OCI-LY7 (cell line): ENCODE results near the gene ATP2A2. TPM values are rescaled to one million over a fixed set of nuclear protein-coding genes. Genes with fewer than 3 reads are reported as not detected.

Experiments used
- BruUV-seq: library from RNA; stranded (reverse); fragments of 400-500 nt; replicated peaks from 2 replicates; lab custom pipeline; 2021; lab: Mats Ljungman, UMichigan
- CTCF ChIA-PET: fragments of 300-600 bp; sonication (Branson Sonifier 250); formaldehyde crosslinking; loops from one replicate; lab custom pipeline; 2022; ENCODE audit warnings: antibody characterized with exemption; ENCODE audit not compliant: unreplicated experiment; lab: Charles Lee
- POLR2A ChIA-PET: fragments of 300-600 bp; sonication (Branson Sonifier 250); formaldehyde crosslinking; loops from one replicate; lab custom pipeline; 2022; ENCODE audit warnings: antibody characterized with exemption; lab: Charles Lee
- DNase-seq: peaks from one replicate; pipeline ENCODE4 v3.0.0-alpha.2; 2015; ENCODE audit warnings: low spot score
- H2AFZ ChIP-seq: fragments of 200-600 bp; sonication (generic), shearing (Covaris generic); 2 replicates; pipeline ENCODE4 v1.6.1; 2014; ENCODE audit warnings: mild to moderate bottlenecking, antibody characterized with exemption, low read length, moderate library complexity
- H3K27ac ChIP-seq: fragments of 200-600 bp; sonication (generic); 2 replicates; pipeline ENCODE4 v1.5.1; 2014; ENCODE audit warnings: mixed run types, low read depth, mild to moderate bottlenecking, moderate library complexity, low read length, inconsistent platforms; ENCODE audit not compliant: poor library complexity, severe bottlenecking
- H3K36me3 ChIP-seq: fragments of 200-600 bp; sonication (generic); 2 replicates; pipeline ENCODE4 v1.6.1; 2014; ENCODE audit warnings: mild to moderate bottlenecking, antibody characterized with exemption, low read length, moderate library complexity, mixed read lengths; ENCODE audit not compliant: insufficient read depth
- H3K4me1 ChIP-seq: fragments of 200-600 bp; sonication (generic); 2 replicates; pipeline ENCODE4 v1.5.1; 2014; ENCODE audit warnings: mild to moderate bottlenecking, low read length; ENCODE audit not compliant: insufficient read depth, poor library complexity, severe bottlenecking
- H3K4me2 ChIP-seq: fragments of 200-600 bp; sonication (generic); 2 replicates; pipeline ENCODE4 v1.6.1; 2014; ENCODE audit warnings: mild to moderate bottlenecking, low read length
- H3K4me3 ChIP-seq: fragments of 200-600 bp; sonication (generic); 2 replicates; pipeline ENCODE4 v1.5.1; 2014; ENCODE audit warnings: mild to moderate bottlenecking, low read depth, low read length; ENCODE audit not compliant: poor library complexity, severe bottlenecking
- H3K79me2 ChIP-seq: fragments of 200-600 bp; sonication (generic); 2 replicates; pipeline ENCODE4 v1.6.1; 2016; ENCODE audit warnings: low read depth, mild to moderate bottlenecking, low read length, moderate library complexity, mixed read lengths; ENCODE audit not compliant: insufficient read depth
- H3K9me2 ChIP-seq: fragments of 200-600 bp; sonication (generic); 2 replicates; pipeline ENCODE4 v1.6.1; 2016; ENCODE audit warnings: mild to moderate bottlenecking, low read length, mixed read lengths; ENCODE audit not compliant: insufficient read depth
- H3K9me3 ChIP-seq: fragments of 200-600 bp; sonication (generic); 2 replicates; pipeline ENCODE4 v1.6.1; 2014; ENCODE audit warnings: mild to moderate bottlenecking, mixed run types, low read length, mixed read lengths
- H4K20me1 ChIP-seq: fragments of 200-600 bp; sonication (generic); 2 replicates; pipeline ENCODE4 v1.6.1; 2014; ENCODE audit warnings: mild to moderate bottlenecking, antibody characterized with exemption, low read length, moderate library complexity, mixed read lengths; ENCODE audit not compliant: insufficient read depth
- EZH2phosphoT487 ChIP-seq: fragments of 200-600 bp; sonication (generic); IDR thresholded peaks from 2 replicates; pipeline ENCODE4 v1.6.1; 2018; ENCODE audit warnings: low read depth, borderline replicate concordance, mild to moderate bottlenecking, mixed run types, antibody characterized with exemption, low read length, moderate library complexity, mixed read lengths
- intact Hi-C: fragments of 100-400 bp; cut with micrococcal nuclease; formaldehyde crosslinking; loops from one replicate; pipeline ENCODE4 v1.10.0; 2022; ENCODE audit not compliant: unreplicated experiment
- total RNA-seq, 2 experiments: library from RNA; depleted of rRNA in 1 of 2; stranded (reverse); fragments of >200 nt in 1 of 2; shearing (Covaris generic) in 1 of 2; gene quantifications; 2 replicates each; pipeline ENCODE4 v1.2.3, GENCODE V29; 2014 to 2022
- TF ChIP-seq, protein P1 (sequence below): fragments of 200-600 bp; sonication (generic); conservative IDR thresholded peaks from 2 replicates; pipeline ENCODE4 v1.5.1; 2014; ENCODE audit warnings: mild to moderate bottlenecking, antibody characterized with exemption, low read length, moderate library complexity, mixed read lengths

Gene ATP2A2
- total RNA-seq, 2 experiments from 2014 or later = 93.5 to 178 TPM

DNA sequence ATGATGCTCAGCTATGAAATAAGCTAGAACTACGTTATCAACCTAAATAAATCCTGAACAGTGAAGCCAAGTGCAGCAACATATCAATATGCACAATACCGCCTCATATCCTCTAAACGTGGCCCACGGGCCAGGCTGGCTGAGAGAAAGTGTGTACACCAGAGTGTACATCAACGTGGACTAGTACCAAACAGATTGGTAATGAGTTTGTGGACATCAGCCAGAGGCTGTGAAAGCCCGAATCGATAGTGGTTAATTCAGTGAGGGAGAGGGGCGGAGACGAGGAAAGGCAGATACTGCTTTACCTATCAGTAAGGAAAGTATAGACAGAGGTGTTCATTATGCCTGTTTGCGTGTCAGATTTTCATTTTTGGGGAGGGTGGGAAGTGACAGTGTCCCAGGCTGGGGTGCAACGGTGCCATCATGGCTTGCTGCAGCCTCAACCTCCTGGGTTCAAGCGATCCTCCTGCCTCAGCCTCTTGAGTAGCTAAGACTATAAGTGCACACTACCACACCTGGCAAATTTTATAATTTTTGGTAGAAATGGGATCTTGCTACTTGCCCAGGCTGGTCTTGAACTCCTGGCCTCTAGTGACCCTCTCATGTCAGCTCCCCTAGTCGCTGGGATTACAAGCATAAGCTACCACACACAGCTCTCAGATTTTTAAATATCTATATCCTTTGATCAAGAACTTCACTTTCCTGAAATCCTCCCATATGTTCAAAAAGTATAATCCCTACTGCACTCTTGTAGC lies 72.3 kb downstream of the ATP2A2 start:
- Histone ChIP-seq H3K4me3 (no peak overlapping the region), H2AFZ (no peak overlapping the region), H3K9me3 (no peaks in the 10 kb centered on the region), H3K27ac (no peak overlapping the region), H3K4me1 (no peaks in the 10 kb centered on the region), H3K4me2 (no peak overlapping the region), H3K9me2 (no peaks in the 10 kb centered on the region), H3K36me3 (peaks cover 30% of the 10 kb centered on the region), H4K20me1 (no peaks in the 10 kb centered on the region), H3K79me2 (no peaks in the 10 kb centered on the region)
- TF ChIP-seq EZH2phosphoT487 = no peak
- TF ChIP-seq, protein P1, sequence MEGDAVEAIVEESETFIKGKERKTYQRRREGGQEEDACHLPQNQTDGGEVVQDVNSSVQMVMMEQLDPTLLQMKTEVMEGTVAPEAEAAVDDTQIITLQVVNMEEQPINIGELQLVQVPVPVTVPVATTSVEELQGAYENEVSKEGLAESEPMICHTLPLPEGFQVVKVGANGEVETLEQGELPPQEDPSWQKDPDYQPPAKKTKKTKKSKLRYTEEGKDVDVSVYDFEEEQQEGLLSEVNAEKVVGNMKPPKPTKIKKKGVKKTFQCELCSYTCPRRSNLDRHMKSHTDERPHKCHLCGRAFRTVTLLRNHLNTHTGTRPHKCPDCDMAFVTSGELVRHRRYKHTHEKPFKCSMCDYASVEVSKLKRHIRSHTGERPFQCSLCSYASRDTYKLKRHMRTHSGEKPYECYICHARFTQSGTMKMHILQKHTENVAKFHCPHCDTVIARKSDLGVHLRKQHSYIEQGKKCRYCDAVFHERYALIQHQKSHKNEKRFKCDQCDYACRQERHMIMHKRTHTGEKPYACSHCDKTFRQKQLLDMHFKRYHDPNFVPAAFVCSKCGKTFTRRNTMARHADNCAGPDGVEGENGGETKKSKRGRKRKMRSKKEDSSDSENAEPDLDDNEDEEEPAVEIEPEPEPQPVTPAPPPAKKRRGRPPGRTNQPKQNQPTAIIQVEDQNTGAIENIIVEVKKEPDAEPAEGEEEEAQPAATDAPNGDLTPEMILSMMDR = no peak
- intact Hi-C loops = loop anchor here (5.0 kb wide), 1 partner anchor 251 kb away; no protein-coding TSS in a partner anchor
- ChIA-PET POLR2A (interaction anchor here (0.6 to 1.3 kb wide), 4 partner anchors 10 to 78 kb away, joined by 3 to 4 read pairs (median 3); no protein-coding TSS in a partner anchor), CTCF (no interaction called here)
- no peak for DNase-seq
- no TSS peak for BruUV-seq

DNA sequence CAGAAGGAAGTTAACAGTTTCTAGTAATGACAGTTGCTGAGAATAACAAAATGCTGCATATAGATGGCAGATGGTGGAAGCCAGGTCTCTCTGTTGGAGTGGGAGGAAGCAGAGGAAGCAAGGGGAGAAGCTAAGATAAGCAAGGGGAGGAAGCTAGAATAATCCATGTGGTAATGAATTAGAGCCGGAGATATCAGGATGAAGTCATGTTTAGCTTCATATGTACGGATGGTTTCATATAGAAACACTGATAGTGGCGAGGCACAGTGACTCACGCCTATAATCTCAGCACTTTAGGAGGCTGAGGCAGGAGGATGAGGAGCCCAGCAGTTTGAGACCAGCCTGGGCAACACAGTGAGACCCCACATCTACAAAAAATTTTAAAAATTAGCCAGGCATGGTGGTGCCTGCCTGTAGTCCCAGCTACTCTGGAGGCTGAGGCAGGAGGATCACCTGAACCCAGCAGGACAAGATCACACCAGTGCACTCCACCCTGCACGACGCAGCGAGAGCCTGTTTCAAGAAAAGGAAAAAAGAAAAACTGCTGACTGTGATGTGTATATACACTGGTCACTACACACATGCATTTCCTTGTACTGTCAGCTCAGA lies 73.2 kb downstream of the ATP2A2 start:
- no peak overlapping the region for H3K4me2 ChIP-seq
- H3K9me2 ChIP-seq = no peaks in the 10 kb centered on the region
- TF ChIP-seq, protein P1 = no peak
- no peak for TF ChIP-seq EZH2phosphoT487
- DNase-seq = no peak
- H3K9me3 ChIP-seq = no peaks in the 10 kb centered on the region
- no TSS peak for BruUV-seq
- H3K4me1 ChIP-seq = no peaks in the 10 kb centered on the region
- H3K79me2 ChIP-seq = no peaks in the 10 kb centered on the region
- H3K36me3 ChIP-seq = peaks cover 21% of the 10 kb centered on the region
- no peak overlapping the region for H3K27ac ChIP-seq
- no peak overlapping the region for H2AFZ ChIP-seq
- no peaks in the 10 kb centered on the region for H4K20me1 ChIP-seq
- intact Hi-C loops = loop anchor here (5.0 kb wide), 1 partner anchor 252 kb away; no protein-coding TSS in a partner anchor
- H3K4me3 ChIP-seq = no peak overlapping the region
- POLR2A ChIA-PET = interaction anchor here (0.6 kb wide), 2 partner anchors 9 to 77 kb away, joined by 3 to 4 read pairs; no protein-coding TSS in a partner anchor
- CTCF ChIA-PET = no interaction called here
